HG02642 (cell line): Measurements from ENCODE around the gene LMAN1L.
"Not testable (repeated sequence)": the region's sequence is repeated elsewhere in the genome, so short reads cannot be mapped to it uniquely, and the experiment has no call there.

ENCODE experiments used
- ATAC-seq: cut with Tn5 transposase; IDR thresholded peaks from one replicate; pipeline ENCODE4 v1.9.1; 2021; ENCODE audit warnings: mild to moderate bottlenecking; ENCODE audit not compliant: unreplicated experiment, poor library complexity

The LMAN1L gene

DNA sequence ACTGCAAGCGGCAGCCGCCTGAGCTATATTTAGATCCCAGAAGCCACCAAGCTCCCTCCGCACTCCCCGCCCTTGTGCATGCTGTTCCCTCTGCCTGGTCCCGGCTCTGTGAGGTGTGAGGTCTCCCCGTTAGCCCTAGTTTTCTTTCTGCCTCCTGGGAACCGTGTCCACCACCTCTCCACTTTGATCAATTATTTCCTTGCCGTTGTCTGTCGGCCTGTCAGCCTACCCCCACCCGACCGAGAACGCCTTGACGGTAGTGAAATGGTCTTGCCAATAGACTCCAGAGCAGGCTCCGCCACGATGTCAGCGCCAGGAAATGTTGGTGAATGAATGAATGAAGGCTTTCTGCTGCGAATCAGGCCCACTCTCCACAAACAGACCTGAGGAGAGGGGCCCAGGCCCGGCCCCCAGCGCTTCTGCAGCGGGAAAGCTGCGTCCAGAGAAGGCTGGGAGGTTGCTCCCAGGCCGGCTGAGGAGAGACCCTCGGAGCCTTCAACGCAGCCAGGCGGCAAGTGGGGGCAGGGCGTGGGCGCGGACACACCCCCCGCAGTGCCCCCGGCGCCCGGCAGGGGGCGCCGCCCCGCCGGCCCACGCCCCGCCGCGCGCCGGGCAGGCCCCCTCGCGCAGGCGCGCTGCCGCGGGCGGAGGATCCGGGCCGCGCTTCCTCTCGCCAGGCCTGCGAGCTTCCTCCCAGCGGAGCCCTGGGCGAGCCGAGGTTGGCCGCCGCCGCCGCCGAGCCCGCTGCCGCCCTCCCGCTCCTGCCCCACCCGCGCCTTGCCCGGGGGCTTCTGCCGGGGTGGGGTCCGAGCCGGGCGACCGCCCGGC, 31.0 kb upstream of the LMAN1L start, which contains the start of gene CSK:
Gene CSK (plus strand): TSS at position 650 of the 828 bp plus-strand sequence. CDS start 16,218 bp downstream, outside the sequence.
- ATAC-seq, result peak; percentile 50

DNA sequence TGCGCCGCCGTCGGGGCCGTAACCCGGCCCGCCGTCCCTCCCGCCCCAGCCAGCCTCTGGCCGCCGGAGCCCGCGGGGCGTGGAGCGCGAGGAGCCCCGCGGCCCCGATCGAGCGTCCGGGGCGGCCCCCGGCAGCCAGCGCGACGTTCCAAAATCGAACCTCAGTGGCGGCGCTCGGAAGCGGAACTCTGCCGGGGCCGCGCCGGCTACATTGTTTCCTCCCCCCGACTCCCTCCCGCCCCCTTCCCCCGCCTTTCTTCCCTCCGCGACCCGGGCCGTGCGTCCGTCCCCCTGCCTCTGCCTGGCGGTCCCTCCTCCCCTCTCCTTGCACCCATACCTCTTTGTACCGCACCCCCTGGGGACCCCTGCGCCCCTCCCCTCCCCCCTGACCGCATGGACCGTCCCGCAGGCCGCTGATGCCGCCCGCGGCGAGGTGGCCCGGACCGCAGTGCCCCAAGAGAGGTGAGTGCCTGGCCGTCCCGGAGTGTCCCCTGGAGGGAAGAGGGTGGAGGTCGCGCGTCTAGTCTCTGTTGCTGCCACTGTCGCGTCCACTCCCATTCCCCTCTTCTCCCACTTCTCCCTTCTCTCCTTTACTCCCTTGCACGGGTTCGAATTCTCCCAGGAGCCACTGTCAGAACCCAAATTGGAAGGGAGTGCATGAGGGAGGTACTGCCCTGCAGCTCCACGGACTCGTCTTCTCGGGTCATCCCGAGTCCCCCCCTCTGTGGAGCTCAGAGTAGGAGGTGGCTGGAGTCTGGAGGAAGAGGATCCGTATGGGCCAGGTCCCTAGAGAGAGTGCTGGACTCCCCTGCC, 30.2 kb upstream of the LMAN1L start:
- ATAC-seq, result peak; percentile 12

DNA sequence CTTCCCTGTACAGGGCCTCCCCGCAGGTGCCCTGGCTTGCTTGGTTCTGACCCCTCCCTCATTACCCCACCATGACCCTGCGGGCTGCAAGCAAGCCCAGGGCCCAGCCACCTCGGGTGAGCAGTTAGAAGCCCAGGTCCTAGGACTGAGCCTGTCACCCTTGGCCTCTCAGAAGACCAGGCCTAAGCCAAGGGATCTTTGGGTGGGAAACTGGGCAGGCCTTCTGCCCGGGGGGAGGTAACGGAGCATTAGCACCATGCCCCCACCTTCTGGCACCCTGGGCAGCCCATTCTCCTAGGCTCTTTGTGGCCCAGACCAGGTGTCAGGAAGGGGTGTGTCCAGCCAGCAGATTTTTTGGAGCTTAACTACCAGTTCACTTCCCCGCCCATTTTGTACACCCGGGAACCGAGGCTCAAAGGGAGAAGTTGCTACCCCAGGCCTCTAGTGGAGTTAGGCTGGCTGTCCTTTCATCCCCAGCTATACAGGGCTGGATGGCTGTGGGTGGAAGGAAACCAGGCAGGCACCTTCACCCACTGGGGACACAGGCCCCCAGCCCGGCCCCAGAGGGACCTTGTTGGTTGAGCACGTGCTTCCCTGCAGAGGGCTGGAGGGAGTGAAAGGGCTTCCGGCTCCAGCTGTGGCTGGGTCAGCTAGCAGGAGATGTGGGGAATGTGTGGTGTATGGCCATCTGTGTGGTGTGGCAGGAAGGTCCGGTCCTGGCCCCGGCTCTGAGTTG, 29.4 kb upstream of the LMAN1L start:
- no peak for ATAC-seq

DNA sequence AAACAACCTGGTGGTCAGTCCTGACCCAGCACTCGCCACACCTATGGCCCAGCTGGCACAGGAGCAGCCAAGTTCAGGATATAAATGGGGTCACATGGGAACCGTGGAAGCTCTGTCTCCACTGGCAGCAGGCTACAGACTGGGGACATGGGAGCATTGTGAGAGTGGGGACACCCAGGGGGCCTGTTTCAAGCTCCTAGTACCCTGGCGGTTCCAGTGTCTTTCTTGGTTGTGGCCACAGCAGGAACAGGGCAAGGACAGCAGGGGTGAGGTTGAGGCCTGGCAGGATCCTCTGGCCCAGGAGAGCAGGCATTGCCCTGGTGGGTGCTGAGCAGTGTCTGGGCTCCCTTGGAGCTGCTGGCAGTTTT, 28.8 kb upstream of the LMAN1L start:
- ATAC-seq, result no peak

DNA sequence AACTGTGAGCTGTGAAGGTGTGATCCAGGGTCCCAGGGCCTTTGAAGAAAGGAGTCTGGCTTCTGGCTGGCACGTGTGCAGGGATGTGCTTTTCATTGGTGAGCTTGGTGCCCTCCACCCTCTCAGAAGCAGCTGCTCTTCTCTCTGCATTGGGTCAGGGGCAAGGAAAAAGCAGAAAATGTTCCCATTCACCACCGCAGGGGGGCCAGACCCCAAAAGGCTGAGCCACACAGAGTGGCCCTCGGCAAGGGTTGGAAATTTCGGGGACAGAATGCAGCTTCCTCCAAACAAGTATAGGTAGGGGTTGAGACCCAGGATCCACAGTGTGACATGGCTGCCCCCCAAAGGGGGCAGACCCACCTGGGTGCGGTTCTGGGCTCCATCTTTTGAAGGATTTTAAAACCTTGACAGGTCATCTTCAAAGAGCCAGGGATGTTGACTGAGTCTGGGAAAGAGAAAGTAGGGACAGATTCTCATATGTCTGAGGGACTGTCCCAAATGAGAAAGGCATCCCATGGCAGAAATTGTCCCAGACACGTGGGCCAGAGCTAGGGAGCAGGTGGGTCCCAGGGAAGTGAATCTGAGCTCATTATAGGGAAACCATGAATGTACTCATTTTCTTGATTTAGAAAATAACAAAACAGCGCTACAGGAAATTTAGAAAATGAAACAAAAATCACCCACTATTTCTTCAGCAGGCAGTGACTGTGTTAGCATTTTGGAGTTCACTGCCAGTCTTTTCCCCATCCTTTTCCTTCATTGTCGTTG, 28.0 kb upstream of the LMAN1L start:
- no peak for ATAC-seq

DNA sequence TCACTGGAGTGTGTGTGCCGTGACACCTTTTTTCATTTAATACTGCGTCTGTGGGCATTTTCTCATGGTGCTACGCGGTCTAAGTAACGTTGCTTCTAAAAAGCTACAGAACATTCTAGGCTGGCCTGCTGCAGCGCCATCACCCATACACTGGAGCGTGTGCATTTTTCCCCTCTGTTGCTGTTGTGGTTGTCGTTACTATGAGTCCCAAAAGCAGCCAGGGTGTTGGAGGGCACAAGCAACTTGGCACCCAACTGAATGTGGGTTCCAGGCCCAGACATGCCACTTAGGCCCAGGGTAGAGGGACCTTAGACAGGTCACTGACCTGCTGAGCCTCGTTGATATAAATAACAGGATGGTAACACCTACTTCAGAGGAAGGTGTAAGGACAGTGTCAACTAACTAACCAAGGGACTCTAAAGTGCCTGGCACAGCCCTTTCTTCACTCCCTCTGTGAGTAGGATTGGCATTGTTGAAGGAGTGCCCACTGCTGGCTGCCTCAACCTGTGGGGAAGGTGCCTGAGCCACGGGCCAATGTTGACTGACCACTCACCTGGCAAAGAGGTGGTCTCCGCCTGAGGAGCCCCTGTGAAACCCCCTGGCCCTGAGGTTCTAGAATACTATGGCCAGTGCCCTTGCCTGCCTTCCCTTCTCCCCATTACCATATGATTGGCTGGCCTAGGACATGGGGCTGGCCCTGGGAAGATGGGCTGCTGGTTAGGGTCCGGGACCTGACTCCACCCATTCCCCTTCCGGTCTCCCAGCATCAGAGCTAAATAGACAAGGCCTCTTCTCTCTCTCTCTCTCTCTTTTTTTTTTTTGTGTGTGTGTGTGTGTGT, 27.2 kb upstream of the LMAN1L start:
- ATAC-seq, result no peak

DNA sequence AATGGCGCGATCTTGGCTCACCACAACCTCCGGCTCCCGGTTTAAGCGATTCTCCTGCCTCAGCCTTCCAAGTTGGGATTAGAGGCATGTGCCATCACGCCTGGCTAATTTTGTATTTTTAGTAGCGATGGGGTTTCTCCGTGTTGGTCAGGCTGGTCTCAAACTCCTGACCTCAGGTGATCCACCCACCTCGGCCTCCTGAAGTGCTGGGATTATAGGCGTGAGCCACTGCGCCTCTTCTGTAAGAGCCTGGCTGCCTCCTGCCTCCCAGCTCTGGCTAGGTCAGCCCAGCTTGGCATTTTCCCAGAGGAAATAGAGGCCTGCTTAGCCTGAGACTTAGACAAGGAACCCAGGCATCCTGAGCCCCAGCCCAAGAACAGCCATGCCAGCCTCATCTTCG, 26.6 kb upstream of the LMAN1L start:
- ATAC-seq, result not testable (repeated sequence)

DNA sequence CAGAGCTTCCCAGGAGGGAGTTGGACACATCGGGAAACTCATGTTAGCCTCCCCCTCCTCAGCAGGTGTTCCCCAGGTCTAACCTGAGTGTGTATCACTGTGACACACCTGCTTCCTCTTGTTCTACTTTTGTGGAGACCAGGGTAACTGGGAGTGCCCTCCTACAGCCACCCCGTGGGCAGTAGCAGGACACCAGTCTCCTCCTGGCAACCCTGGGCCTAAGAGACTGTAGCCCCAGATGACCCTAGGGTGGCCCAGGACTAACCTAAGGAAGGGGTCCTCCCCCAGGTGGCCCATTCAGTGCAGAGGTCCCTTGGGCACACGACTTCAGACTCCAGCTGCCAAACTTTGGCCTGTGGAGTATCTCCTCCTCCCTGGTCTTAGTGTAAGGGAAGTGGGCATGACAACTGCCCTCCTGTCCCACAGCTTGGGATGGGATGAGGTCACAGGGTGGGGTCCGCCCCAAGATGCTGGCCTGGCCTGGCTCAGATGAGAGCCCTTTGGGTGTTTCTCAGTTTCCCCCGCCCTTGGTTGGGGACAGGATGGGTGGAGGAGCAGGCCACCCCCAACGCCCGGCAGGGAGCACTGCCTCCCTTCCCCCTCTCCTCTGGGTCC, 26.0 kb upstream of the LMAN1L start:
- no peak for ATAC-seq

DNA sequence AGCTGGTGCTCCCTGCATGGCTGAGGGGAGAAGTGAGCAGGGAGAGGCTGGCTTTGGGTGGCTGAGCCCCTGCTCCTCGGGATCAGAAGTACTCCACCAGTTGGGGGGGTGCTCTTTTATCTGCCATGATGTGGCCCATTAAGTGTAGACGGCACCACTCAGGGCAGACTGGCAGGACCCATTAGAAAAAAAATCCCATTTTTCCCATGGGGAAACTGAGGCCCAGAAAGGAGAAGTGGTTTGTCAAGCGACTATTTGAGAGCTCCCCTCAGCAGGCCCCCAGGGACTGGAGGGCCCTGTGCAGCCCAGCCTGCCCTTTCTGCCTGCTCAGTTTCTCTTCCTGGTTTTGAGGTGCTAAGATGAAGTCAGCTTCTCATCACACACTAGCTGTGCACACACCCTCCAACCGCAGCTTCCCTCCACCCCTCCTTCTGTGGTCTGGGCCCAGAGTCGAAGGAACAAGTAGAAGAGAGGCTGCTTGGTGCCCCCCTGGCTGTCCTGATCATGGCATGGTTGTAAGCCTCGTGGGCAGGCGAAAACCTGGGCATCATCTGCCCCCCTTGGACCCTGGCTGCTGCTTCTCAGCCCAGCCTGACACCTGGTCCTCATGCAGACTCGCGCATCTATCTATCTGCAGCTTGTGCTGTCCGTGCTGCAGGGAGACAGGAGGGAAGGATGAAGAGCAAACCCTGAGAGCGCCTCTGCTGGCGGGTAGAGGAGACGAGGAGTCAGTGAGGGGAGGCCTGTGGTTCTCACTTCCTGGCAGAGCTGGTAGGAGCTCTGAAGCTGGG, 25.2 kb upstream of the LMAN1L start:
- ATAC-seq, result peak; percentile 50

DNA sequence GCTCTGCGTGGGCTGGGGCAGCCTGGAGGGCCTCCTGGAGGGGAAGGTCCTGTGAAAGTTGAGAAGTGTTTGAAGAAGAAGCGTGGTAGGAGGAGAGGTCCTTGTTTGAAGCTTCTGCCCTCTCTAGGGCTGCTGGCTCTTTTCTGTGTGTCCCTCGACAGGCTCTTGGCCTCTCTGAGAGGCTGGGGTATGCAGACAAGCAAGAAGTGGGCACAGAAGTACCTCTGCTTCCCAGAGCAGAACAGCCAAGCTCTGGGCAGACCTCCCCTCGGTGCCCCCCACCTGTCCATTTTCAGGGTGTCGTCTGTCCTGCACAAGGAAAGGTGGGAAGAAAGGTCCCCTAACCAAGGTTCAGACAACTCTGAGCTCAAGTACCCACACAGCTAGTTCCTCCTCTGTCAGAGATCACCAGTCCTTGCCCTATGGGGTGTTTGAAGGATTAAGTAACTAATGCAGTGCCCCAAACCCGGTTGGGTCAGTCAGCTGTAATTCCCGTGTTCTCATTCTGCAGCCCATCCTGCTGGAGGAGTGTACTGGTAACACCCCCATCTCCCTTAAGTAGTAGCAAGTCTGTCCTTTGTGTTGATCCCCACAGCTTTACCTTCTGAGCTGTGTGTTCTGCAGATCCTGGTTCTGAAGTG, 24.5 kb upstream of the LMAN1L start:
- no peak for ATAC-seq

DNA sequence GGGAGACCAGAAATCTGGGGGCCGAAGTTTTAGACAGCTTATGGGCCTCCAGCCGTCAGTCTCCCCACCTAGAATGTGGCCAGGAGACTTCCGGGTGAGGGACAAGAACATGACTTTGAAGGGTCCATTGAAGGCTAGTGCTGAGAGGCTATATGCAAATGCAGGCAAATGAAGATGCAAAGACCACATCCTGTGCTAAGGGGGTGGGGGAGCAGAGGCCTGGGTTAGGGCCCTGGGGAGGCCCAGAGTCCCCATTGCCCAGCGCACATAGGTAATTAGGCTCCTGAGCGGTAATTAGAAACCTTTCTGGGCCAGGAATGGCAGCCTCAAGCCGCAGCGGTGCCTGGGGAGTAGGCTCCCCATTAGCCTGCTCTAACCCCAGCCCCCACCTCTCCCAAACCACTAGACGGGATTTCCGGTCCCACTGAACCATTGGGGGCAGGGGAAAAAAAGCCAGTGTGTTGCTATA, 23.9 kb upstream of the LMAN1L start:
- peak; percentile 25 for ATAC-seq

DNA sequence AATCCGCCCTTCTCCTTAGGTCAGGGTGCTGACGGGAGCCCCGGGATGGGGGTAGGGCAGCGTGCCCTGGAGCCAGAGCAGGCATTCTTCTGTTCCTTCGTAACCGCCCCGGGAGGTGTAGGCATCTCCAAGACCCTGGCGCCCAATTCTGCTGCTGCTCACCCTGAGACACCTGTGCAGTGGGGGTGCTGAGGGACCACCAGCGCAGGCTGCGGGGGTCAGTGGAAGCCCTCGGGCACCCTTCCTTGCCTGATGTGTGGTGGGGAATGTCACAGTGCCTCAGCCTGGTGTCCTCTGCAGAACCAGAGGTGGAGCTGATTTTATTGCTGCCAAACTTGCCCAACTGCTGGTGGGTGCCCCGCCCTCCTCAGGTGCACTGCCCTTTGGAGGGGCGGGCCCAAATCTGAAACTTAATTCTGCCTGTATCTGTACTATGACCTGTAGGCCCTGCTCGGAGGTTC, 23.4 kb upstream of the LMAN1L start:
- ATAC-seq, result no peak

DNA sequence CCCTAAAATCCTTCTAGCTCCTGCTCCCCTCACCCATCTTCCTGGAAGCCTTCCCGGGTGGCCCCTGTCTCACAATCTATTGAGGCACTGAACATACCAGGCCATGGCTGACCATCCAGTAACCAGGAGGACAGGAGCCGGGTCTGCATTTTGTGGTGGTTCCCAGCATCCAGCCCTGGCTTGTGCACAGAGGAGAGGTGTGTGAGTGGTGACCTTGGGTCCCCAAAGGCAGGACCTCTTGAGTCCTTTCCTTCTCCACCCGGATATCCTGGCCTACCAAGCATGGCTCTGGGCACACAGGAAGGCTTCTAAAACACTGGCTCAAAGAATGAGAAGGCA, 22.9 kb upstream of the LMAN1L start:
- no peak for ATAC-seq

DNA sequence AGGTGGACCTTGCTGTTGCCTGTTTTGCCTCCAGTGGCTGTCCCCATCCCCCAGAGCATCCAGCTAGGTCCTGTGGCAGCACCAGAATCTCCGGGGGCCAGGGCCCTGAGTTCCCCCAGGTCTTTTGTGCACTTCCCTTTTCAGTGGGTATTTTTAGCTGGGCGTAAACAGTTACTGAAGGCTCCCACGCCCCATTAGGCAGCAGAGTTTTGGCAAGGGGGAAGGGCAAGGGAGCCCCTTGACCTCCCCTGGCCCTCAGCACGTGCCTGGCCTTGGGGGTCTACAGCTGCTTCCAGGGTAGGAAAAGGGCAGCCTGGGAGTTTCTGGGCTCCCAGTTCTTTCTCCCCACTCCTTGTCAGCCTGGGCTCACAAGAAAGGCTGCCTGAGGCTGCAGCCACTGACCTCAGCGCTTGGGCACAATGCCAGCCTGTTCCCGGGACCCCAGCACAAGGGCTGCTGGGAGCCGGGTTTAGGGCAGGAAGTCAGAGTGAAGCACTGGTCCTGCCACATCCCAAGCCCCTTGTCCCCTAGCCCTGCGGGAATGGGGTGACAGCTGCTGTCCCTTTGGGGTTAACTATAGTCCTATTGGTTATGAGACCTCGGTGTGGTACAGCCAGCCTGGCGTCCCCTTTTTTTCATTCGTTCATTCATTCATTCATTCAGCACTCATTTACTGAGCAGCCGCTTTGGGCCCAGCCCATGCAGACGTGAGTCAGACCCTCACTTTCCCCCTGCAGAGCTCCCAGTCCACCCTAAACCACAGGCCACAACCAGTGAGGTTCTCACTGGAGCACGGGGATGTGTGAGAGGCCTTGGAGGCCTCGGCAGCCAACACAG, 22.3 kb upstream of the LMAN1L start:
- ATAC-seq, result peak; percentile 16

DNA sequence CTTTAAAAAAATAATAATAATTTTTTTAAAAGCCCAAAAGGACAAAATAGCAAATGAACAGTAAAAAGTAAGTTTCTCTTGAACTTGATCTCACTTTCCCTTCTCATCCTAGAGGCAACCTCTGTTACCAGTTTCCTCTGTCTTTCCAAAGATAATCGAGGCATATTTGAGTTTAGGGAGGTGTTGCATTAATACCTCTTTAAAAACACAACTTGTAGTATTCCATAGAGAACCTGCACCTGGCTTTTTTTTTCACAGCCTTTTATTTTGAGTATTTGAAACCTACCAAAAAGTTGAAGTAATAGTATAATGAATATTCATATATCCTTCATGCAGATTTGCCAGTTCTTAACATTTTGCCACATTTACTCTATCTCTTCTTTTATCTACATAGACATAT, 21.6 kb upstream of the LMAN1L start:
- ATAC-seq, result no peak

DNA sequence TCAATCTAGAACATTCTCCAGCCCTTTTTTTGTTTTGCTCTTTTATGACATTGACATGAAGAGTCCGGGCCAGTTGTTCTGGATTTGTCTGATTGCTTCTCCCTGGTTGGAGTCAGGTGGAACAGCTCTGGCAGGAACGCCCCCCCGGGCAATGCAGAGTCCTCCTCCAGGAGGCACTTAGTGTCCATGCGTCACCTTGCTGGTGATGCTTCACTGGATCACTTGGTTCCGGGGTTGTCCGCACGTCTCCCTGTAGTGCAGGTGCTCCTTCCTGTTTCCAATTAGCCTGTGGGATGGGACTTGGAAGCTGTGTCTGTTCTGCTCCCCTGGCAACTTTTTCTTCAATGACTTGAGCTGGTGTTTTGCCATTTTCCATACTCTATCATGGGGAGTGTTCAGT, 21.0 kb upstream of the LMAN1L start:
- ATAC-seq, result no peak
